Kidney (tissue), 14 donors: Measurements from ENCODE around the gene ATXN10. TPM values are rescaled to one million over a fixed set of nuclear protein-coding genes. Genes with fewer than 3 reads are reported as not detected.

Experiments
- DNase-seq, 5 donors: peaks; one replicate each; pipeline ENCODE4 v3.0.0-alpha.2; 2013 to 2020
- FAIRE-seq: peaks from 2 replicates; lab custom pipeline; 2012; peaks lifted over from hg19 to GRCh38; lab: Jason Lieb, UNC
- H3K27ac ChIP-seq, 2 donors: one replicate each; pipeline ENCODE4 v1.7.0; 2013; ENCODE audit warnings: low read depth in 2 of 2, low read length in 2 of 2, inconsistent platforms in 1 of 2
- H3K27me3 ChIP-seq: one replicate; pipeline ENCODE4 v1.7.1; 2013; ENCODE audit warnings: low read length, inconsistent platforms; ENCODE audit not compliant: control insufficient read depth, insufficient read depth
- H3K36me3 ChIP-seq, 3 donors: one replicate each; pipeline versions ENCODE4 v1.7.0 to v1.7.1; 2013; ENCODE audit warnings: low read length in 3 of 3, control low read depth in 1 of 3, inconsistent platforms in 1 of 3; ENCODE audit not compliant: insufficient read depth in 3 of 3, control insufficient read depth in 2 of 3
- H3K4me1 ChIP-seq, 3 donors: one replicate each; pipeline versions ENCODE4 v1.7.0 to v1.7.1; 2013; ENCODE audit warnings: low read length in 3 of 3, inconsistent platforms in 1 of 3, low read depth in 1 of 3; ENCODE audit not compliant: control insufficient read depth in 2 of 3, insufficient read depth in 2 of 3
- H3K4me3 ChIP-seq, 3 donors: one replicate each; pipeline versions ENCODE4 v1.7.0 to v1.8.1; 2013; ENCODE audit warnings: low read length in 3 of 3, control low read depth in 1 of 3, inconsistent platforms in 1 of 3
- H3K9ac ChIP-seq, 3 donors: one replicate each; pipeline versions ENCODE4 v1.7.0 to v1.7.1; 2013; ENCODE audit warnings: low read length in 3 of 3, control low read depth in 1 of 3, inconsistent platforms in 1 of 3
- H3K9me3 ChIP-seq, 3 donors: one replicate each; pipeline versions ENCODE4 v1.7.0 to v1.7.1; 2013; ENCODE audit warnings: low read length in 3 of 3, control low read depth in 1 of 3, inconsistent platforms in 1 of 3; ENCODE audit not compliant: control insufficient read depth in 2 of 3, insufficient read depth in 1 of 3
- CTCF ChIP-seq: IDR thresholded peaks from 3 replicates; pipeline ENCODE4 v1.5.1; 2012; ENCODE audit warnings: mild to moderate bottlenecking, moderate library complexity, borderline replicate concordance; ENCODE audit not compliant: insufficient read depth; ENCODE audit errors: extremely low read depth
- intact Hi-C: fragments of 100-400 bp; cut with DNase I; formaldehyde crosslinking; loops from one replicate; pipeline ENCODE4 v1.11.1; 2022
- polyA plus RNA-seq: library from polyadenylated mRNA; stranded (reverse); fragments of 350-450 nt; fragmentation: Illumina TruSeq; extraction: RNeasy Lipid Tissue Mini Kit (QIAGEN cat#74804); gene quantifications from one replicate; pipeline ENCODE4 v1.2.3, GENCODE V29; 2014; ENCODE audit warnings: low read depth, low replicate concordance; ENCODE audit not compliant: insufficient read depth
- total RNA-seq: library from RNA; stranded (reverse); fragmentation: NEBNext Ultra II Directional; extraction: Animal tissue kit (Norgen Biotek cat#: 25700); gene quantifications from one replicate; pipeline ENCODE4 v1.2.1, GENCODE V29; 2021
- donor health status: control.
- donor health status: control.
- donor health status: control.
- donor health status: control.
- donor health status: control.
- donor health status: DM: yes; HTN: yes; CAD: no.
- donor health status: Normal renal cell carcinoma (clear cell type).

The ATXN10 gene
- total and polyA plus RNA-seq, 2 donors from 2014 or later: 121 to 142 TPM

GRCh38 chr22:45638197-45638596 lies 33.4 kb upstream of the ATXN10 start:
- intact Hi-C loops: no loop called here
- Histone ChIP-seq H3K27me3 (no peaks in the 10 kb centered on the region), H3K36me3 (no peaks in the 10 kb centered on the region), H3K27ac (no peak overlapping the region), H3K4me3 (no peak overlapping the region), H3K9ac (no peak overlapping the region), H3K4me1 (no peaks in the 10 kb centered on the region), H3K9me3 (no peaks in the 10 kb centered on the region)
- DNase-seq: no peak
- TF ChIP-seq CTCF: no peak
- no peak for FAIRE-seq

GRCh38 chr22:45638834-45639746 lies 32.5 kb upstream of the ATXN10 start:
- intact Hi-C loops: no loop called here

GRCh38 chr22:45639747-45640102 lies 31.9 kb upstream of the ATXN10 start:
- intact Hi-C loops: loop anchor here (10.0 kb wide), 1 partner anchor 55 kb away; no protein-coding TSS in a partner anchor
- H3K4me3 ChIP-seq: no peak overlapping the region
- H3K9ac ChIP-seq: no peak overlapping the region
- no peak for DNase-seq
- H3K9me3 ChIP-seq: no peaks in the 10 kb centered on the region
- no peak for FAIRE-seq
- TF ChIP-seq CTCF: no peak
- no peaks in the 10 kb centered on the region for H3K4me1 ChIP-seq
- H3K27me3 ChIP-seq: no peaks in the 10 kb centered on the region
- no peak overlapping the region for H3K27ac ChIP-seq
- no peaks in the 10 kb centered on the region for H3K36me3 ChIP-seq

More at GRCh38 chr22:45638834-45639746, 32.5 kb upstream of the ATXN10 start:
- H3K27me3 ChIP-seq: no peaks in the 10 kb centered on the region
- H3K36me3 ChIP-seq: no peaks in the 10 kb centered on the region
- FAIRE-seq (no peak), DNase-seq (peak in 1 of 5 donors; percentile 90)
- H3K4me3 ChIP-seq: no peak overlapping the region
- H3K9ac ChIP-seq: no peak overlapping the region
- H3K27ac ChIP-seq: no peak overlapping the region
- H3K9me3 ChIP-seq: no peaks in the 10 kb centered on the region
- H3K4me1 ChIP-seq: no peaks in the 10 kb centered on the region
- no peak for TF ChIP-seq CTCF
